GM21786 (cell line): ENCODE measurements around the gene CCDC102A.

ENCODE experiments used
- ATAC-seq: cut with Tn5 transposase; IDR thresholded peaks from one replicate; pipeline ENCODE4 v1.9.1; 2021; ENCODE audit not compliant: unreplicated experiment

Gene CCDC102A

GRCh38 chr16:57537581-57538234 lies 1.3 kb upstream of the CCDC102A start:
- ATAC-seq = no peak

- no peak for ATAC-seq
Observed at GRCh38 chr16:57537194-57537505, 779 bp upstream of the CCDC102A start.

GRCh38 chr16:57535680-57536305 lies 578 bp downstream of the CCDC102A start:
- ATAC-seq = peak; percentile 41

GRCh38 chr16:57534881-57535658 lies 1.3 kb downstream of the CCDC102A start:
- ATAC-seq = no peak

- ATAC-seq = no peak
Observed at GRCh38 chr16:57534337-57534880, 2.0 kb downstream of the CCDC102A start.

- ATAC-seq = no peak
Observed at GRCh38 chr16:57533431-57534336, 2.7 kb downstream of the CCDC102A start.

- ATAC-seq = no peak
Observed at GRCh38 chr16:57532266-57532625, 4.1 kb downstream of the CCDC102A start.

GRCh38 chr16:57531635-57532265 lies 4.6 kb downstream of the CCDC102A start:
- ATAC-seq = no peak

GRCh38 chr16:57531253-57531575 lies 5.2 kb downstream of the CCDC102A start:
- no peak for ATAC-seq

- ATAC-seq = no peak
Observed at GRCh38 chr16:57530522-57531252, 5.7 kb downstream of the CCDC102A start.

GRCh38 chr16:57530104-57530521 lies 6.3 kb downstream of the CCDC102A start:
- ATAC-seq = peak; percentile 81

GRCh38 chr16:57529391-57530103 lies 6.8 kb downstream of the CCDC102A start:
- ATAC-seq = peak; percentile 13

- no peak for ATAC-seq
Observed at GRCh38 chr16:57528499-57529390, 7.6 kb downstream of the CCDC102A start.

GRCh38 chr16:57527610-57528360 lies 8.6 kb downstream of the CCDC102A start:
- no peak for ATAC-seq

- ATAC-seq = no peak
Observed at GRCh38 chr16:57527027-57527426, 9.3 kb downstream of the CCDC102A start.

GRCh38 chr16:57526498-57526897 lies 9.9 kb downstream of the CCDC102A start:
- no peak for ATAC-seq

- ATAC-seq = no peak
Observed at GRCh38 chr16:57525761-57526160, 10.6 kb downstream of the CCDC102A start.

- no peak for ATAC-seq
Observed at GRCh38 chr16:57522960-57523359, 13.4 kb downstream of the CCDC102A start.
